GM12878 (cell line): ENCODE data around the gene MSI2. TPM values are rescaled to one million over a fixed set of nuclear protein-coding genes. Genes with fewer than 3 reads are reported as not detected.

ENCODE experiments used
- ATAC-seq: fragments of 200-7000 bp; cut with Tn5 transposase; 3 replicates; pipeline ENCODE4 v1.9.1; 2020; ENCODE audit warnings: mild to moderate bottlenecking, moderate library complexity
- BruUV-seq: library from RNA; stranded (reverse); fragments of 400-500 nt; replicated peaks from 2 replicates; lab custom pipeline; 2021; lab: Mats Ljungman, UMichigan
- CTCF ChIA-PET: fragments of 300-600 bp; sonication (Branson Sonifier 250); formaldehyde crosslinking; extraction: SDS; loops from one replicate; lab custom pipeline; 2021; ENCODE audit warnings: inconsistent platforms; lab: Yijun Ruan, JAX
- POLR2A ChIA-PET: fragments of 350-600 bp; formaldehyde crosslinking; extraction: SDS; loops from one replicate; lab custom pipeline; 2021; ENCODE audit warnings: inconsistent platforms; lab: Charles Lee
- RAD21 ChIA-PET: fragments of 300-600 bp; sonication (Branson Sonifier 250); formaldehyde crosslinking; loops from one replicate; lab custom pipeline; 2023; ENCODE audit warnings: antibody characterized with exemption; ENCODE audit not compliant: unreplicated experiment; lab: Charles Lee
- SMC1A ChIA-PET: fragments of 300-600 bp; sonication (Branson Sonifier 250); formaldehyde crosslinking; loops from one replicate; lab custom pipeline; 2023; ENCODE audit not compliant: unreplicated experiment, uncharacterized antibody; lab: Charles Lee
- DNase-seq: peaks from one replicate; pipeline ENCODE4 v3.0.0-alpha.2; 2011; ENCODE audit warnings: low read depth, low spot score
- FAIRE-seq: peaks from 3 replicates; lab custom pipeline; 2011; peaks lifted over from hg19 to GRCh38; lab: Jason Lieb, UNC
- H2AFZ ChIP-seq: 2 replicates; pipeline ENCODE4 v1.6.0; 2011; ENCODE audit warnings: low read depth, low read length, control low read depth; ENCODE audit not compliant: control insufficient read depth
- H3K27ac ChIP-seq: 2 replicates; pipeline ENCODE4 v1.5.1; 2011; ENCODE audit warnings: control low read depth; ENCODE audit not compliant: control insufficient read depth, insufficient read depth
- H3K27me3 ChIP-seq, 2 experiments: replicated peaks in 1 of 2; 2 replicates each; pipeline versions ENCODE4 v1.6.0 to v1.6.1; 2011; ENCODE audit warnings: low read length in 1 of 2; ENCODE audit not compliant: control insufficient read depth in 2 of 2, insufficient read depth in 2 of 2
- H3K36me3 ChIP-seq, 2 experiments: 2 replicates each; pipeline ENCODE4 v1.5.1; 2011; ENCODE audit warnings: low read length in 1 of 2; ENCODE audit not compliant: control insufficient read depth in 2 of 2, insufficient read depth in 2 of 2
- H3K4me1 ChIP-seq: 2 replicates; pipeline ENCODE4 v1.6.1; 2011; ENCODE audit warnings: mild to moderate bottlenecking, low read length, moderate library complexity, mixed read lengths; ENCODE audit not compliant: control insufficient read depth, insufficient read depth
- H3K4me2 ChIP-seq: 2 replicates; pipeline ENCODE4 v1.6.0; 2011; ENCODE audit warnings: control low read depth; ENCODE audit not compliant: control insufficient read depth, insufficient read depth
- H3K4me3 ChIP-seq: fragments of 200-600 bp; sonication (generic); 2 replicates; pipeline ENCODE4 v1.5.1; 2016
- H3K79me2 ChIP-seq: 2 replicates; pipeline ENCODE4 v1.6.0; 2011; ENCODE audit warnings: low read length; ENCODE audit not compliant: control insufficient read depth, insufficient read depth
- H3K9ac ChIP-seq: 2 replicates; pipeline ENCODE4 v1.8.0; 2011; ENCODE audit warnings: low read length, control low read depth, mixed read lengths; ENCODE audit not compliant: control insufficient read depth, insufficient read depth
- H3K9me3 ChIP-seq: replicated peaks from 3 replicates; pipeline ENCODE4 v1.5.1; 2011; ENCODE audit warnings: mild to moderate bottlenecking, low read length; ENCODE audit not compliant: control insufficient read depth, insufficient read depth
- H4K20me1 ChIP-seq: 2 replicates; pipeline ENCODE4 v1.6.0; 2011; ENCODE audit not compliant: control insufficient read depth, insufficient read depth
- ASH2L ChIP-seq: fragments of 300-600, 200-600 bp; sonication (generic); IDR thresholded peaks from 2 replicates; pipeline ENCODE4 v1.6.1; 2017; ENCODE audit warnings: low read depth, mild to moderate bottlenecking, borderline replicate concordance
- BACH1 ChIP-seq: fragments of 450-650 bp; IDR thresholded peaks from 2 replicates; pipeline ENCODE4 v1.6.1; 2017; ENCODE audit warnings: mild to moderate bottlenecking, borderline replicate concordance
- CEBPB ChIP-seq, 2 experiments: fragments of 150-350 bp in 1 of 2; IDR thresholded peaks; 2 replicates each; pipeline ENCODE4 v1.6.1; 2012 to 2014; ENCODE audit warnings: low read depth in 2 of 2, low read length in 2 of 2, borderline replicate concordance in 1 of 2, inconsistent platforms in 1 of 2
- EZH2 ChIP-seq: IDR thresholded peaks from 2 replicates; pipeline ENCODE4 v1.6.1; 2012; ENCODE audit warnings: low read depth, mild to moderate bottlenecking, control low read depth, inconsistent platforms, low read length, borderline replicate concordance; ENCODE audit not compliant: control insufficient read depth
- FOS ChIP-seq: IDR thresholded peaks from 3 replicates; pipeline ENCODE4 v1.6.1; 2011; ENCODE audit warnings: borderline replicate concordance; ENCODE audit not compliant: insufficient read length; ENCODE audit errors: extremely low read depth
- GABPA ChIP-seq: IDR thresholded peaks from 2 replicates; pipeline ENCODE4 v1.6.1; 2014; ENCODE audit warnings: antibody characterized with exemption, low read depth, mild to moderate bottlenecking, inconsistent platforms
- HDGF ChIP-seq: fragments of 450-650 bp; IDR thresholded peaks from 2 replicates; pipeline ENCODE4 v1.6.1; 2016; ENCODE audit warnings: antibody characterized with exemption
- HSF1 ChIP-seq: fragments of 150-350 bp; IDR thresholded peaks from 2 replicates; pipeline ENCODE4 v1.6.1; 2014; ENCODE audit warnings: mild to moderate bottlenecking, low read depth, low read length
- MAX ChIP-seq: IDR thresholded peaks from 2 replicates; pipeline ENCODE4 v1.6.1; 2012; ENCODE audit warnings: low read depth, low read length, improper control_type of control experiment
- MLLT1 ChIP-seq: fragments of 450-650 bp; IDR thresholded peaks from 2 replicates; pipeline ENCODE4 v1.6.1; 2016; ENCODE audit warnings: mild to moderate bottlenecking
- POLR2AphosphoS2 ChIP-seq: IDR thresholded peaks from 2 replicates; pipeline ENCODE4 v1.6.1; 2011; ENCODE audit warnings: low read depth, mild to moderate bottlenecking, low read length, improper control_type of control experiment, moderate library complexity
- RELA ChIP-seq: fragments of 450-650 bp; IDR thresholded peaks from 2 replicates; pipeline ENCODE4 v1.8.0; 2014; ENCODE audit warnings: borderline replicate concordance; ENCODE audit not compliant: partially characterized antibody
- SMAD1 ChIP-seq: fragments of 450-650 bp; IDR thresholded peaks from 2 replicates; pipeline ENCODE4 v1.6.1; 2018; ENCODE audit warnings: mild to moderate bottlenecking, low read depth; ENCODE audit not compliant: partially characterized antibody
- SREBF1 ChIP-seq: IDR thresholded peaks from 2 replicates; pipeline ENCODE4 v1.6.1; 2012; ENCODE audit warnings: mild to moderate bottlenecking, low read length
- STAT1 ChIP-seq: fragments of 450-650 bp; conservative IDR thresholded peaks from 2 replicates; pipeline ENCODE4 v1.6.1; 2014; ENCODE audit warnings: antibody characterized with exemption, mild to moderate bottlenecking
- SUZ12 ChIP-seq: fragments of 200-600 bp; sonication (generic); IDR thresholded peaks from one replicate; pipeline ENCODE4 v1.6.1; 2018; ENCODE audit warnings: antibody characterized with exemption, mild to moderate bottlenecking; ENCODE audit not compliant: unreplicated experiment
- ZBTB11 ChIP-seq: fragments of 450-650 bp; formaldehyde crosslinking; IDR thresholded peaks from 2 replicates; pipeline ENCODE4 v1.5.0; 2022; ENCODE audit warnings: mild to moderate bottlenecking, missing genetic modification characterization
- ZNF274 ChIP-seq: IDR thresholded peaks from one replicate; pipeline ENCODE4 v1.8.0; 2011; ENCODE audit not compliant: insufficient read length, insufficient read depth
- ZZZ3 ChIP-seq: IDR thresholded peaks from 2 replicates; pipeline ENCODE4 v1.6.1; 2011; ENCODE audit warnings: low read depth; ENCODE audit not compliant: control insufficient read depth, insufficient read length
- WGBS: methylation state at CpG from one replicate; pipeline ENCODE4 v1.1.6; 2016; ENCODE audit warnings: low lambda C conversion rate; ENCODE audit not compliant: insufficient replicate concordance, insufficient coverage; ENCODE audit errors: missing lambda C conversion rate; 5-methylcytosine and 5-hydroxymethylcytosine counted together
- in situ Hi-C: fragments of 300-500 bp; cut with MboI; formaldehyde crosslinking; loops from 9 replicates; pipeline ENCODE4 v1.14.3; 2018; ENCODE audit warnings: mixed read lengths
- intact Hi-C: fragments of 100-400 bp; cut with micrococcal nuclease; formaldehyde crosslinking; loops from one replicate; pipeline ENCODE4 v1.14.2; 2022; ENCODE audit not compliant: unreplicated experiment
- polyA plus RNA-seq, 11 experiments: library from polyadenylated mRNA; depleted of rRNA in 4 of 11; unstranded in 6 of 11; stranded (reverse) in 5 of 11; fragments of >200 nt; fragmentation: Nextera tagmentation in 4 of 11; fragmentation: Illumina TruSeq in 1 of 11; extraction: Ambion mirVana in 4 of 11; extraction: Trizol in 1 of 11; gene quantifications; 1 replicate in 1 of 11; 2 replicates in 10 of 11; pipeline versions ENCODE4 v1.2.1 to v1.2.3, GENCODE V29; 2011 to 2016; ENCODE audit warnings: inconsistent platforms in 2 of 11, missing spikeins in 2 of 11, low read depth in 1 of 11
- total RNA-seq, 4 experiments: library from RNA; depleted of rRNA in 3 of 4; stranded (reverse); fragments of >200 nt in 3 of 4; fragmentation: Illumina TruSeq in 1 of 4; extraction: Trizol in 1 of 4; gene quantifications; 2 replicates each; pipeline versions ENCODE4 v1.2.1 to v1.2.3, GENCODE V29; 2013 to 2021

Gene MSI2
- total and polyA plus RNA-seq, 10 of the 15 experiments (the other 5 are each of a cell fraction or from before 2014, with no cell fraction given): 6.1 to 76.1 (median 42.0) TPM

GRCh38 chr17:57317079-57317478 is 60.8 kb downstream of the MSI2 start:
- CTCF ChIA-PET: interaction anchor here (0.7 kb wide), 1 partner anchor 32 kb away, joined by 4 read pairs; no protein-coding TSS in a partner anchor
- 100% methylated on average over 3 of the region's 3 CpGs for WGBS
- Histone ChIP-seq H3K4me1 (no peaks in the 10 kb centered on the region), H4K20me1 (no peaks in the 10 kb centered on the region), H3K79me2 (peaks cover 5% of the 10 kb centered on the region), H3K27ac (no peak overlapping the region), H2AFZ (no peak overlapping the region), H3K9ac (no peak overlapping the region), H3K27me3 (no peaks in the 10 kb centered on the region), H3K36me3 (peaks cover 7 to 9% of the 10 kb centered on the region in 2 experiments; a peak in 3 of 4 replicates), H3K9me3 (no peaks in the 10 kb centered on the region), H3K4me3 (no peak overlapping the region), H3K4me2 (no peak overlapping the region)
- DNase-seq (no peak), FAIRE-seq (no peak), ATAC-seq (no peak)
- SMC1A ChIA-PET: interaction anchor here (0.6 kb wide), 1 partner anchor 407 kb away, joined by 4 read pairs; no protein-coding TSS in a partner anchor
- POLR2A ChIA-PET: interaction anchor here (1.1 kb wide), 1 partner anchor 56 kb away, joined by 3 read pairs; no protein-coding TSS in a partner anchor
- intact Hi-C loops: no loop called here
- no TSS peak for BruUV-seq
- RAD21 ChIA-PET: no interaction called here
- in situ Hi-C loops: no loop called here
- TF ChIP-seq ASH2L (no peak), EZH2 (no peak), BACH1 (no peak), FOS (no peak), STAT1 (no peak), CEBPB (IDR thresholded peaks at IDR 0.05; ENCODE audit: borderline replicate concordance in 1 of 2, low read depth in 2 of 2, low read length in 2 of 2) (no peak), MAX (no peak), MLLT1 (no peak), ZBTB11 (CRISPR knock-in tag) (no peak), GABPA (no peak), SREBF1 (no peak), HDGF (no peak), SMAD1 (no peak), ZZZ3 (no peak), ZNF274 (no peak), POLR2AphosphoS2 (no peak), HSF1 (no peak), SUZ12 (no peak), RELA (no peak)
